ENCODE data around the gene CLEC4G. TPM values are rescaled to one million over a fixed set of nuclear protein-coding genes. Genes with fewer than 3 reads are reported as not detected.

CLEC4G gene
- total and polyA plus RNA-seq, 2 donors (not counting 3 experiments of a cell fraction or from before 2014, with no cell fraction given), result not detected

DNA sequence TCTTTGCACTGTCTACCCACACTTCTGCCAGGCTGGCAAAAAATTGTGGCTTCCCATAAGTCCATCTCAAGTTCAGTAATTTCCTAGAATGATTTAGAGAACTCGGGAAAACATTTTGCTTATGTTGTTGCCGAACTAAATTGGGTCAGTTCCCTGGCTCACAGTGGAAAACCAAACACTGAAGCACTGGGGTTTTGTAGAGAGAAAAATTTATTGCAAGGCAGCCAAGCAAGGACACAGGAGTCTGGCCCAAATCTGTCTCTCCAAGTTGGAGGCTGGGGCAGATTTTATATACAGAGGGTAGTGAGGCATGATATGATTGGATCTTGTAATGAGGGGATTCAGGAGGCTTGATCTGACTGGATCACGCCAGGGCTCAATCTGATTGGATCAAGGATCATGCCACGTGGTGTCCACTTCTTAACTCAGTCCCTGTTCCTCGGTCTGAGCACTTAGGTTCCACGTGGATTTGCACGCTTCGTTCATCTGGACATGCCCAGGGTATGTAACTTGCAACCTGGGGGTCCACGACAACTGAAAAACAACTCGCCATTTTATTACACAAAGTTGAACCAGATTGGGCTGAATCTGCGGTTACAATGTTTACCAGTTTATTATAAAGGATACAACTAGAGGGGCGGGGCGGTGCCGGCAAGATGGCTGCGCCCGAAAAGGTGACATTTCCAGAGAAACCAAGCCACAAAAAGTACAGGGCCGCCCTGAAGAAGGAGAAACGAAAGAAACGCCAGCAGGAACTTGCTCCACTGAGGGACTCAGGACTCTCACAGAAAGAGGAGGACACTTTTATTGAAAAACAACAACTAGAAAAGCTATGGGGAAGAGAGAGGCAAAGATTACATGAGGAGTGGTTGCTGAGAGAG lies 8.1 kb upstream of the CLEC4G start:
- H3K4me2 ChIP-seq (ENCODE audit: insufficient read depth, low read length), result no peak overlapping the region
- ChIA-PET CTCF (interaction anchor here (0.7 to 1.4 kb wide), 4 partner anchors 8 to 60 kb away, joined by 3 to 6 read pairs (median 3); partner anchors contain the start of gene CD209), POLR2A (no interaction called here)
- dilution Hi-C loops (cut with MboI; ENCODE audit: extremely low pct_ligation_motif_present, low sequenced_read_pairs) (no loop called here), intact Hi-C loops (cut with micrococcal nuclease) (no loop called here)
- FAIRE-seq, result no peak
- no peaks in the 10 kb centered on the region for H3K9me3 ChIP-seq (replicated peaks; ENCODE audit: control insufficient read depth, insufficient read depth, low read length)
- no peak overlapping the region for H3K27ac ChIP-seq (ENCODE audit: insufficient read depth, low read depth, low read length)
- H3K79me2 ChIP-seq (ENCODE audit: control insufficient read depth, insufficient read depth, low read length), result no peaks in the 10 kb centered on the region
- H4K20me1 ChIP-seq (replicated peaks; ENCODE audit: control insufficient read depth, extremely low read depth, insufficient read depth, low read length), result no peaks in the 10 kb centered on the region
- H3K4me1 ChIP-seq (ENCODE audit: control insufficient read depth, extremely low read depth, insufficient read depth, low read length), result no peaks in the 10 kb centered on the region
- no peak for TF ChIP-seq POLR2AphosphoS5 (IDR thresholded peaks at IDR 0.05; ENCODE audit: insufficient read depth, low read depth, low read length)
- TF ChIP-seq GATA2 (IDR thresholded peaks at IDR 0.05; ENCODE audit: insufficient read depth, insufficient read length, low read depth, low read length), result no peak
- TF ChIP-seq JUN (IDR thresholded peaks at IDR 0.05; ENCODE audit: borderline replicate concordance, insufficient read depth, insufficient read length, low read depth), result no peak
- TF ChIP-seq, protein P1, sequence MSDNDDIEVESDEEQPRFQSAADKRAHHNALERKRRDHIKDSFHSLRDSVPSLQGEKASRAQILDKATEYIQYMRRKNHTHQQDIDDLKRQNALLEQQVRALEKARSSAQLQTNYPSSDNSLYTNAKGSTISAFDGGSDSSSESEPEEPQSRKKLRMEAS (IDR thresholded peaks at IDR 0.05; ENCODE audit: insufficient read depth, insufficient read length), result no peak
- no peaks in the 10 kb centered on the region for H3K9me1 ChIP-seq (replicated peaks; ENCODE audit: control insufficient read depth, extremely low read depth, insufficient read depth, low read length)
- no peaks in the 10 kb centered on the region for H3K36me3 ChIP-seq (ENCODE audit: control insufficient read depth in 2 of 2, extremely low read depth in 1 of 2, insufficient read depth in 2 of 2, low read length in 2 of 2)
- H3K9ac ChIP-seq (replicated peaks; ENCODE audit: extremely low read depth, insufficient read depth, low read length), result no peak overlapping the region
- DNase-seq (ENCODE audit: low read depth, low spot score), result no peak
- H2AFZ ChIP-seq (ENCODE audit: low read depth, low read length), result no peak overlapping the region
- H3K4me3 ChIP-seq (replicated peaks in 1 of 3; ENCODE audit: insufficient read depth in 1 of 3, low read depth in 1 of 3, low read length in 3 of 3), result no peak overlapping the region
- no TSS peak for BruUV-seq (replicated peaks)
- peaks cover 0 to 5% of the 10 kb centered on the region in 2 experiments for H3K27me3 ChIP-seq (ENCODE audit: control insufficient read depth in 2 of 2, insufficient read depth in 2 of 2, low read length in 2 of 2)

DNA sequence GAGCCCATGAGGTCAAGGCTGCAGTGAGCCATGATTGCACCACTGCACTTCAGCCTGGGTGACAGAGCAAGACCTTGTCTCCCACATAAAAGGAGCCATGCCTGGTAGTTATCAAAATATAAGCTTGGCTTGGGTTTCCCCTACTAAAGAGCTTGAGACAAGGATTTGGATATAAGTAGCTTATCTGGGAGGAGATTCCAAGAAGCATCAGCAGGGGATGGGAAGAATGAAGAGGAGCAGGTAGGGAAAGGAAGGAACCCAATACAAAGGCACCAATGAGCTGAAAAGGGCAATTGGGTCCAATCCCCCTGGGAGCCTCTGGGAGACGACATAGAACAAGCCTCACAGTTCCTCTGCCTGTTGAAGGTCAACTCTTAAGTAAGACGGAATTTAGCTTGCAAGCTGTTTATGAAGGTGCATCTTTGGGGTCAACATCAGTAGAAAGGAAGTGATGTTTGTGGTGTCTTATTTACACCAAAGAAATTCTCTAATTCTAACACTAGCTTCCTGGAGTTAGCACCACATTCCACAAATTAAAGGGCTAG lies 7.4 kb upstream of the CLEC4G start:
- H3K9ac ChIP-seq (replicated peaks; ENCODE audit: extremely low read depth, insufficient read depth, low read length), result no peak overlapping the region
- ChIA-PET POLR2A (no interaction called here), CTCF (interaction anchor here (0.7 to 1.4 kb wide), 3 partner anchors 8 to 61 kb away, joined by 3 to 6 read pairs (median 3); partner anchors contain the start of gene CD209)
- intact Hi-C loops (cut with micrococcal nuclease), result no loop called here
- no peak for FAIRE-seq
- dilution Hi-C loops (cut with MboI; ENCODE audit: extremely low pct_ligation_motif_present, low sequenced_read_pairs), result no loop called here
- no peaks in the 10 kb centered on the region for H4K20me1 ChIP-seq (replicated peaks; ENCODE audit: control insufficient read depth, extremely low read depth, insufficient read depth, low read length)
- H2AFZ ChIP-seq (ENCODE audit: low read depth, low read length), result no peak overlapping the region
- no peak overlapping the region for H3K4me3 ChIP-seq (replicated peaks in 1 of 3; ENCODE audit: insufficient read depth in 1 of 3, low read depth in 1 of 3, low read length in 3 of 3)
- no peak for TF ChIP-seq POLR2AphosphoS5 (IDR thresholded peaks at IDR 0.05; ENCODE audit: insufficient read depth, low read depth, low read length)
- no peak for TF ChIP-seq JUN (IDR thresholded peaks at IDR 0.05; ENCODE audit: borderline replicate concordance, insufficient read depth, insufficient read length, low read depth)
- no peak for TF ChIP-seq FOS (IDR thresholded peaks at IDR 0.05; ENCODE audit: borderline replicate concordance, insufficient read depth, low read length)
- TF ChIP-seq, protein P1 (IDR thresholded peaks at IDR 0.05; ENCODE audit: insufficient read depth, insufficient read length), result no peak
- TF ChIP-seq, protein P2, sequence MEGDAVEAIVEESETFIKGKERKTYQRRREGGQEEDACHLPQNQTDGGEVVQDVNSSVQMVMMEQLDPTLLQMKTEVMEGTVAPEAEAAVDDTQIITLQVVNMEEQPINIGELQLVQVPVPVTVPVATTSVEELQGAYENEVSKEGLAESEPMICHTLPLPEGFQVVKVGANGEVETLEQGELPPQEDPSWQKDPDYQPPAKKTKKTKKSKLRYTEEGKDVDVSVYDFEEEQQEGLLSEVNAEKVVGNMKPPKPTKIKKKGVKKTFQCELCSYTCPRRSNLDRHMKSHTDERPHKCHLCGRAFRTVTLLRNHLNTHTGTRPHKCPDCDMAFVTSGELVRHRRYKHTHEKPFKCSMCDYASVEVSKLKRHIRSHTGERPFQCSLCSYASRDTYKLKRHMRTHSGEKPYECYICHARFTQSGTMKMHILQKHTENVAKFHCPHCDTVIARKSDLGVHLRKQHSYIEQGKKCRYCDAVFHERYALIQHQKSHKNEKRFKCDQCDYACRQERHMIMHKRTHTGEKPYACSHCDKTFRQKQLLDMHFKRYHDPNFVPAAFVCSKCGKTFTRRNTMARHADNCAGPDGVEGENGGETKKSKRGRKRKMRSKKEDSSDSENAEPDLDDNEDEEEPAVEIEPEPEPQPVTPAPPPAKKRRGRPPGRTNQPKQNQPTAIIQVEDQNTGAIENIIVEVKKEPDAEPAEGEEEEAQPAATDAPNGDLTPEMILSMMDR (IDR thresholded peaks at IDR 0.05; ENCODE audit: extremely low read depth in 1 of 2, insufficient read depth in 1 of 2, low read depth in 1 of 2, low read length in 2 of 2), result no peak
- TF ChIP-seq MYC (IDR thresholded peaks at IDR 0.05; ENCODE audit: low read depth, low read length), result no peak
- TF ChIP-seq POLR2A (IDR thresholded peaks at IDR 0.05; ENCODE audit: low read depth, low read length), result no peak
- TF ChIP-seq GATA2 (IDR thresholded peaks at IDR 0.05; ENCODE audit: insufficient read depth, insufficient read length, low read depth, low read length), result no peak
- no peak for TF ChIP-seq EZH2 (IDR thresholded peaks at IDR 0.05; ENCODE audit: borderline replicate concordance, low read depth, low read length, severe bottlenecking)
- DNase-seq (ENCODE audit: low read depth, low spot score), result no peak
- H3K9me3 ChIP-seq (replicated peaks; ENCODE audit: control insufficient read depth, insufficient read depth, low read length), result no peaks in the 10 kb centered on the region
- H3K9me1 ChIP-seq (replicated peaks; ENCODE audit: control insufficient read depth, extremely low read depth, insufficient read depth, low read length), result no peaks in the 10 kb centered on the region
- H3K27ac ChIP-seq (ENCODE audit: insufficient read depth, low read depth, low read length), result no peak overlapping the region
- H3K27me3 ChIP-seq (ENCODE audit: control insufficient read depth in 2 of 2, insufficient read depth in 2 of 2, low read length in 2 of 2), result peaks cover 2 to 5% of the 10 kb centered on the region in 2 experiments
- H3K36me3 ChIP-seq (ENCODE audit: control insufficient read depth in 2 of 2, extremely low read depth in 1 of 2, insufficient read depth in 2 of 2, low read length in 2 of 2), result no peaks in the 10 kb centered on the region
- no peaks in the 10 kb centered on the region for H3K4me1 ChIP-seq (ENCODE audit: control insufficient read depth, extremely low read depth, insufficient read depth, low read length)
- no peak overlapping the region for H3K4me2 ChIP-seq (ENCODE audit: insufficient read depth, low read length)
- no TSS peak for BruUV-seq (replicated peaks)
- no peaks in the 10 kb centered on the region for H3K79me2 ChIP-seq (ENCODE audit: control insufficient read depth, insufficient read depth, low read length)

All from endothelial cell of umbilical vein (primary cell).